HepG2 (cell line): ENCODE data around the gene TMEM167B. TPM values are rescaled to one million over a fixed set of nuclear protein-coding genes. Genes with fewer than 3 reads are reported as not detected.

Experiments used
- ATAC-seq: fragments of 200-7000 bp; cut with Tn5 transposase; 3 replicates; pipeline ENCODE4 v1.9.1; 2020; ENCODE audit warnings: mild to moderate bottlenecking, moderate library complexity
- BruUV-seq: library from RNA; stranded (reverse); fragments of 400-500 nt; replicated peaks from 2 replicates; lab custom pipeline; 2021; lab: Mats Ljungman, UMichigan
- CTCF ChIA-PET: fragments of 300-600 bp; formaldehyde crosslinking; extraction: SDS; loops from one replicate; lab custom pipeline; 2021; ENCODE audit warnings: low total read pairs, inconsistent platforms, low intra/inter-chr PET ratio; lab: Yijun Ruan, JAX
- POLR2A ChIA-PET: fragments of 350-600 bp; sonication (Branson Sonifier 250); formaldehyde crosslinking; loops from one replicate; lab custom pipeline; 2020; ENCODE audit warnings: antibody characterized with exemption, inconsistent platforms; lab: Yijun Ruan, JAX
- DNase-seq: peaks from one replicate; pipeline ENCODE4 v3.0.0-alpha.2; 2015; ENCODE audit warnings: low spot score
- FAIRE-seq: peaks from 3 replicates; lab custom pipeline; 2011; peaks lifted over from hg19 to GRCh38; lab: Jason Lieb, UNC
- H2AFZ ChIP-seq: one replicate; pipeline ENCODE4 v1.6.1; 2011; ENCODE audit warnings: low read length, inconsistent platforms
- H3K27ac ChIP-seq: fragments of 300-600 bp; 3 replicates; pipeline ENCODE4 v1.8.0; 2011; ENCODE audit warnings: mixed run types, mild to moderate bottlenecking, mixed read lengths, low read length, inconsistent platforms; ENCODE audit not compliant: insufficient read depth; ENCODE audit errors: extremely low read length
- H3K27me3 ChIP-seq, 2 experiments: fragments of 200-600 bp in 1 of 2; 2 replicates in 1 of 2; 3 replicates in 1 of 2; pipeline versions ENCODE4 v1.6.0 to v1.8.0; 2011; ENCODE audit warnings: low read length in 2 of 2, mild to moderate bottlenecking in 2 of 2, moderate library complexity in 2 of 2, inconsistent platforms in 1 of 2; ENCODE audit not compliant: insufficient read depth in 2 of 2, control insufficient read depth in 1 of 2
- H3K36me3 ChIP-seq, 2 experiments: fragments of 200-600 bp in 1 of 2; replicated peaks in 1 of 2; 2 replicates in 1 of 2; 3 replicates in 1 of 2; pipeline versions ENCODE4 v1.5.1 to v1.8.0; 2011; ENCODE audit warnings: low read length in 2 of 2, inconsistent platforms in 1 of 2; ENCODE audit not compliant: insufficient read depth in 2 of 2, control insufficient read depth in 1 of 2
- H3K4me1 ChIP-seq: 2 replicates; pipeline ENCODE4 v1.5.1; 2012; ENCODE audit warnings: low read length, inconsistent platforms; ENCODE audit not compliant: insufficient read depth
- H3K4me2 ChIP-seq: 2 replicates; pipeline ENCODE4 v1.6.0; 2011; ENCODE audit warnings: low read depth, low read length, inconsistent platforms
- H3K4me3 ChIP-seq, 3 experiments: fragments of 200-600 bp in 1 of 3; sonication (generic), shearing (Covaris generic) in 1 of 3; replicated peaks in 1 of 3; 2 replicates each; pipeline ENCODE4 v1.5.1; 2011 to 2016; ENCODE audit warnings: low read length in 3 of 3, inconsistent platforms in 2 of 3, low read depth in 2 of 3, mild to moderate bottlenecking in 2 of 3, control low read depth in 1 of 3, mixed read lengths in 1 of 3; ENCODE audit not compliant: insufficient read depth in 1 of 3
- H3K79me2 ChIP-seq: one replicate; pipeline ENCODE4 v1.6.1; 2011; ENCODE audit warnings: low read length, inconsistent platforms; ENCODE audit not compliant: insufficient read depth
- H3K9ac ChIP-seq: 2 replicates; pipeline ENCODE4 v1.6.0; 2011; ENCODE audit warnings: mild to moderate bottlenecking, low read depth, low read length, inconsistent platforms; ENCODE audit not compliant: insufficient read depth
- H3K9me3 ChIP-seq: 2 replicates; pipeline ENCODE4 v1.5.1; 2012; ENCODE audit warnings: mild to moderate bottlenecking, low read length
- H4K20me1 ChIP-seq: 2 replicates; pipeline ENCODE4 v1.6.0; 2011; ENCODE audit warnings: inconsistent platforms, mild to moderate bottlenecking, low read length, moderate library complexity; ENCODE audit not compliant: insufficient read depth
- ELF3 ChIP-seq: IDR thresholded peaks from 2 replicates; pipeline ENCODE4 v1.6.1; 2016; ENCODE audit warnings: missing genetic modification reagents, missing compliant biosample characterization
- FOSL2 ChIP-seq: sonication (generic); formaldehyde crosslinking; IDR thresholded peaks from 2 replicates; pipeline ENCODE4 v1.4.0; 2020; ENCODE audit warnings: missing genetic modification reagents
- ZFP36L1 ChIP-seq: sonication (generic); formaldehyde crosslinking; IDR thresholded peaks from 2 replicates; pipeline ENCODE4 v1.8.0; 2022; ENCODE audit warnings: mild to moderate bottlenecking, missing genetic modification reagents, moderate library complexity
- ZNF576 ChIP-seq: sonication (generic); formaldehyde crosslinking; IDR thresholded peaks from 2 replicates; pipeline ENCODE4 v1.4.0; 2020; ENCODE audit warnings: mild to moderate bottlenecking, missing genetic modification reagents
- WGBS: methylation state at CpG from one replicate; pipeline ENCODE4 v1.1.6; 2017; ENCODE audit warnings: low lambda C conversion rate; 5-methylcytosine and 5-hydroxymethylcytosine counted together
- in situ Hi-C: cut with HindIII; loops from 2 replicates; pipeline ENCODE4 v1.10.0; 2017; ENCODE audit warnings: low pct_unique_long_range_greater_than_20kb; ENCODE audit not compliant: extremely low pct_ligation_motif_present
- intact Hi-C: fragments of 100-400 bp; cut with micrococcal nuclease; formaldehyde crosslinking; loops from one replicate; pipeline ENCODE4 v1.10.0; 2022; ENCODE audit not compliant: unreplicated experiment
- polyA plus RNA-seq, 8 experiments: library from polyadenylated mRNA; depleted of rRNA in 3 of 8; stranded (reverse) in 7 of 8; unstranded in 1 of 8; fragments of >200 nt; fragmentation: Illumina TruSeq in 4 of 8; extraction: Trizol in 4 of 8; gene quantifications; 2 replicates each; pipeline versions ENCODE4 v1.2.1 to v1.2.3, GENCODE V29; 2011 to 2016; ENCODE audit warnings: low read depth in 4 of 8, missing spikeins in 1 of 8, mixed read lengths in 1 of 8; ENCODE audit not compliant: insufficient read depth in 1 of 8
- total RNA-seq, 5 experiments: library from RNA; depleted of rRNA; stranded (reverse); fragments of >200 nt; fragmentation: Illumina TruSeq; extraction: Trizol; gene quantifications; 2 replicates each; pipeline ENCODE4 v1.2.3, GENCODE V29; 2016; ENCODE audit warnings: low read depth in 1 of 5
- TF ChIP-seq, protein P1 (sequence below): sonication (generic); formaldehyde crosslinking; IDR thresholded peaks from 2 replicates; pipeline ENCODE4 v1.5.1; 2020; ENCODE audit warnings: mild to moderate bottlenecking, missing genetic modification reagents
- TF ChIP-seq, protein P2 (sequence below): IDR thresholded peaks from 2 replicates; pipeline ENCODE4 v1.6.1; 2016; ENCODE audit warnings: mild to moderate bottlenecking, missing biosample characterization, missing genetic modification reagents

Gene TMEM167B
- total and polyA plus RNA-seq, 2 of the 13 experiments (the other 11 are each of a cell fraction or from before 2014, with no cell fraction given): 9.5 to 22.4 TPM

- no peaks in the 10 kb centered on the region for H4K20me1 ChIP-seq
- FAIRE-seq (no peak), ATAC-seq (no peak), DNase-seq (no peak)
- H3K36me3 ChIP-seq: peaks cover 2 to 15% of the 10 kb centered on the region in 2 experiments; a peak in 3 of 5 replicates
- TF ChIP-seq, protein P1, sequence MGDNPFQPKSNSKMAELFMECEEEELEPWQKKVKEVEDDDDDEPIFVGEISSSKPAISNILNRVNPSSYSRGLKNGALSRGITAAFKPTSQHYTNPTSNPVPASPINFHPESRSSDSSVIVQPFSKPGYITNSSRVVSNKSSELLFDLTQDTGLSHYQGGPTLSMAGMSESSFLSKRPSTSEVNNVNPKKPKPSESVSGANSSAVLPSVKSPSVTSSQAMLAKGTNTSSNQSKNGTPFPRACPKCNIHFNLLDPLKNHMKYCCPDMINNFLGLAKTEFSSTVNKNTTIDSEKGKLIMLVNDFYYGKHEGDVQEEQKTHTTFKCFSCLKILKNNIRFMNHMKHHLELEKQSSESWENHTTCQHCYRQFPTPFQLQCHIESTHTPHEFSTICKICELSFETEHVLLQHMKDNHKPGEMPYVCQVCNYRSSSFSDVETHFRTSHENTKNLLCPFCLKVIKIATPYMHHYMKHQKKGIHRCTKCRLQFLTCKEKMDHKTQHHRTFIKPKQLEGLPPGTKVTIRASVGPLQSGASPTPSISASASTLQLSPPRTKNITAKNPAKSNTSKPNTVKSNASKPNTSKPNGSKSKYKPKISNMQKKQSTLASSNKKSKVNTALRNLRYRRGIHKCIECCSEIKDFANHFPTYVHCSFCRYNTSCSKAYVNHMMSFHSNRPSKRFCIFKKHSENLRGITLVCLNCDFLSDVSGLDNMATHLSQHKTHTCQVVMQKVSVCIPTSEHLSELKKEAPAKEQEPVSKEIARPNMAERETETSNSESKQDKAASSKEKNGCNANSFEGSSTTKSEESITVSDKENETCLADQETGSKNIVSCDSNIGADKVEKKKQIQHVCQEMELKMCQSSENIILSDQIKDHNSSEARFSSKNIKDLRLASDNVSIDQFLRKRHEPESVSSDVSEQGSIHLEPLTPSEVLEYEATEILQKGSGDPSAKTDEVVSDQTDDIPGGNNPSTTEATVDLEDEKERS (CRISPR knock-in tag): no peak
- peak; percentile 49; the same call in 1 of the 2 replicates for TF ChIP-seq ELF3 (CRISPR knock-in tag)
- POLR2A ChIA-PET: interaction anchor here (1.7 to 5.3 kb wide), 3 partner anchors 9 to 89 kb away, joined by 7 to 117 read pairs (median 19); partner anchors contain the start of gene TAF13
- H3K9ac ChIP-seq: peak overlapping the region; percentile 80
- peaks cover 30% of the 10 kb centered on the region for H3K4me1 ChIP-seq
- no peaks in the 10 kb centered on the region for H3K9me3 ChIP-seq
- peak overlapping the region; percentile 90 for H3K27ac ChIP-seq
- peaks cover 25% of the 10 kb centered on the region for H3K79me2 ChIP-seq
- intact Hi-C loops: loop anchor here (5.0 to 10.0 kb wide), 2 partner anchors 170 to 303 kb away; partner anchors contain the start of gene SORT1
- H2AFZ ChIP-seq: no peak overlapping the region
- BruUV-seq: no TSS peak
- CTCF ChIA-PET: no interaction called here
- in situ Hi-C loops: no loop called here
- WGBS: 0% methylated on average over 1 of the region's 1 CpG
- peak overlapping the region; percentile 83 to 86 (median 85); a peak in 5 of 6 replicates for H3K4me3 ChIP-seq
- peak overlapping the region; percentile 82 for H3K4me2 ChIP-seq
- no peaks in the 10 kb centered on the region; a peak in 1 of 5 replicates for H3K27me3 ChIP-seq
Observed at GRCh38 chr1:109091839-109092193, 1.3 kb downstream of the TMEM167B start.

GRCh38 chr1:109094377-109094803 is 3.8 kb downstream of the TMEM167B start:
- Histone ChIP-seq H3K79me2 (peaks cover 25% of the 10 kb centered on the region), H2AFZ (no peak overlapping the region), H4K20me1 (no peaks in the 10 kb centered on the region), H3K4me3 (no peak overlapping the region), H3K36me3 (peaks cover 2 to 15% of the 10 kb centered on the region in 2 experiments; a peak in 3 of 5 replicates), H3K4me2 (no peak overlapping the region), H3K9me3 (no peaks in the 10 kb centered on the region), H3K27ac (no peak overlapping the region), H3K4me1 (peaks cover 21% of the 10 kb centered on the region), H3K27me3 (no peaks in the 10 kb centered on the region; a peak in 1 of 5 replicates), H3K9ac (no peak overlapping the region)
- 93% methylated on average over 7 of the region's 7 CpGs for WGBS
- FAIRE-seq (no peak), DNase-seq (no peak), ATAC-seq (no peak)
- TF ChIP-seq ZNF576 (CRISPR knock-in tag) (no peak), FOSL2 (0 out of 2 replicates have a peak, but pooled peaks have one; percentile 11), ZFP36L1 (CRISPR knock-in tag) (no peak)
- TF ChIP-seq, protein P2, sequence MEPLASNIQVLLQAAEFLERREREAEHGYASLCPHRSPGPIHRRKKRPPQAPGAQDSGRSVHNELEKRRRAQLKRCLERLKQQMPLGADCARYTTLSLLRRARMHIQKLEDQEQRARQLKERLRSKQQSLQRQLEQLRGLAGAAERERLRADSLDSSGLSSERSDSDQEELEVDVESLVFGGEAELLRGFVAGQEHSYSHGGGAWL (CRISPR knock-in tag): no peak
- BruUV-seq: no TSS peak
- POLR2A ChIA-PET: no interaction called here
- in situ Hi-C loops (no loop called here), intact Hi-C loops (loop anchor here (5.0 to 10.0 kb wide), 2 partner anchors 168 to 300 kb away; partner anchors contain the start of gene SORT1)
- CTCF ChIA-PET: no interaction called here
